ENCODE measurements around the gene CD28. TPM values are rescaled to one million over a fixed set of nuclear protein-coding genes. Genes with fewer than 3 reads are reported as not detected.

Gene CD28
- total RNA-seq, 1 experiment from 2014 or later, result not detected

DNA sequence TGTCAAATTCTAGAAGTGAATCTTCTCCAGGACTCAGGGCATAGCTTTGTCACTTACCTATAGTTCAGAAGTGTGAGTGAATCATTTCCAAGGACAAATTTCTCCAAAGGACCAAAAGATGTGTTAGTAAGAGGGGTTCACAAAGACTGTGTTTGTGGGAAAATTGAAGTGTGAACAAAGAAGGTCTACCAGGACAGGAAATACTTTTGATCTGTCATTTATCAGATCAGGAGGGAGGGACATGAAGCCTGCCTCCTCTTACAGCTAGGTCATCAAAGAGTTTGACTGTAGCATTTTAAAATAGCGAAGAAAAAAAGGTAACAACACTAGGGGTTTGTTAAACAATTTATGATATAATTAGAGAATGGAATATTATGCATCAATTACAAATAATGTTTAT is 2.0 kb upstream of the CD28 start:
- no TSS peak for BruUV-seq (replicated peaks)
- no peaks in the 10 kb centered on the region for H3K27me3 Mint-ChIP-seq (ENCODE audit: insufficient read depth, unreplicated experiment)
- CTCF ChIA-PET, result interaction anchor here (1.1 kb wide), 1 partner anchor 14 kb away, joined by 3 read pairs; no protein-coding TSS in a partner anchor
- TF ChIP-seq, protein P1, sequence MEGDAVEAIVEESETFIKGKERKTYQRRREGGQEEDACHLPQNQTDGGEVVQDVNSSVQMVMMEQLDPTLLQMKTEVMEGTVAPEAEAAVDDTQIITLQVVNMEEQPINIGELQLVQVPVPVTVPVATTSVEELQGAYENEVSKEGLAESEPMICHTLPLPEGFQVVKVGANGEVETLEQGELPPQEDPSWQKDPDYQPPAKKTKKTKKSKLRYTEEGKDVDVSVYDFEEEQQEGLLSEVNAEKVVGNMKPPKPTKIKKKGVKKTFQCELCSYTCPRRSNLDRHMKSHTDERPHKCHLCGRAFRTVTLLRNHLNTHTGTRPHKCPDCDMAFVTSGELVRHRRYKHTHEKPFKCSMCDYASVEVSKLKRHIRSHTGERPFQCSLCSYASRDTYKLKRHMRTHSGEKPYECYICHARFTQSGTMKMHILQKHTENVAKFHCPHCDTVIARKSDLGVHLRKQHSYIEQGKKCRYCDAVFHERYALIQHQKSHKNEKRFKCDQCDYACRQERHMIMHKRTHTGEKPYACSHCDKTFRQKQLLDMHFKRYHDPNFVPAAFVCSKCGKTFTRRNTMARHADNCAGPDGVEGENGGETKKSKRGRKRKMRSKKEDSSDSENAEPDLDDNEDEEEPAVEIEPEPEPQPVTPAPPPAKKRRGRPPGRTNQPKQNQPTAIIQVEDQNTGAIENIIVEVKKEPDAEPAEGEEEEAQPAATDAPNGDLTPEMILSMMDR (IDR thresholded peaks at IDR 0.05; ENCODE audit: unreplicated experiment), result no peak
- H3K4me3 Mint-ChIP-seq (ENCODE audit: unreplicated experiment), result no peak overlapping the region
- POLR2A ChIA-PET, result interaction anchor here (0.7 to 1.0 kb wide), 2 partner anchors 26 to 88 kb away, joined by 3 to 4 read pairs; no protein-coding TSS in a partner anchor
- H3K4me1 Mint-ChIP-seq (ENCODE audit: insufficient read depth, unreplicated experiment), result no peaks in the 10 kb centered on the region
- no peak overlapping the region for H3K27ac Mint-ChIP-seq (ENCODE audit: low read depth, unreplicated experiment)
- no peaks in the 10 kb centered on the region for H3K36me3 Mint-ChIP-seq (ENCODE audit: insufficient read depth, unreplicated experiment)
- DNase-seq (ENCODE audit: unreplicated experiment), result no peak
- no peaks in the 10 kb centered on the region for H3K9me3 Mint-ChIP-seq (ENCODE audit: unreplicated experiment)
- intact Hi-C loops (cut with micrococcal nuclease), result no loop called here

DNA sequence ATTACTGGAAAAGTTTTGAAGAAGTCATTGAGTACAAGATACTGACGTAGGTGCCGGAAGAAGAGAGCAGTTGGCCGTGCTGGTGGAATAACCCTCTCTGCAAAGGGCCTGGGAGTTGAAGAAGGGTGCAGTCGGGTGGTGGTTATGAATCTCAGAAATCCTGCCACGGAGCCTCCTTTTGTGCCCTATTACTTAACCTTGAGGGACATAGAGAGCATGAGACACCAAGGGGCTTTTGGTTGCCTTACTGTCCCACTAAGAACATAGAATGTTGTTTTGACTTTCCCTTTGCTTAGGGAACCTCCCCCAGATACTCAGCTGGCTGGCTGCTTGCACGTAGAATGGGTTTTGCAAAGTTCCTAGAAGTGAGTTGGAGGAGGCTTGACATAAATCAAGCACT is 1.3 kb upstream of the CD28 start:
- CTCF ChIA-PET, result no interaction called here
- BruUV-seq (replicated peaks), result no TSS peak
- H3K27me3 Mint-ChIP-seq (ENCODE audit: insufficient read depth, unreplicated experiment), result no peaks in the 10 kb centered on the region
- DNase-seq (ENCODE audit: unreplicated experiment), result no peak
- H3K9me3 Mint-ChIP-seq (ENCODE audit: unreplicated experiment), result no peaks in the 10 kb centered on the region
- H3K4me1 Mint-ChIP-seq (ENCODE audit: insufficient read depth, unreplicated experiment), result no peaks in the 10 kb centered on the region
- H3K4me3 Mint-ChIP-seq (ENCODE audit: unreplicated experiment), result no peak overlapping the region
- no peaks in the 10 kb centered on the region for H3K36me3 Mint-ChIP-seq (ENCODE audit: insufficient read depth, unreplicated experiment)
- intact Hi-C loops (cut with micrococcal nuclease), result no loop called here
- TF ChIP-seq, protein P1 (IDR thresholded peaks at IDR 0.05; ENCODE audit: unreplicated experiment), result no peak
- POLR2A ChIA-PET, result interaction anchor here (1.0 kb wide), 1 partner anchor 27 kb away, joined by 3 read pairs; no protein-coding TSS in a partner anchor
- H3K27ac Mint-ChIP-seq (ENCODE audit: low read depth, unreplicated experiment), result no peak overlapping the region

DNA sequence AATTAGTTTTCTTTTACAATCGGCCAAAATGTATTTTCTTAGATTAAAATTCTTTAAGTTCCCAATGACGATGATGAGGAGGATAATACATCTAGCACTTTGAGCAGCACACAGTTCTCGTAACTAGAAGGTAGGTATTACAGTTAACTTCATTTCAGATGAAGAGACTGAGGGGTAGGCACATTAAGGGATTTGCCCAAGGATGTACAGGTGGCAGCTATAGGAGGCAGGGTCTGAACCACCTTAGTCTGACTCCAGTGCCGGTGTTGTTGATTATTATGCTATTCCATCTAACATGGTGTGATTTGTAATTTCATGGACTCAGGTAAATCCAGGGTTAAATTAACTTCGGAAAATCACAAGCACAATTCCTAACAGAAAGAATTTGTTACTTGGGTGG is 1.1 kb downstream of the CD28 start:
- ChIA-PET CTCF (interaction anchor here (0.6 to 1.5 kb wide), 3 partner anchors 10 to 223 kb away, joined by 3 to 5 read pairs (median 4); no protein-coding TSS in a partner anchor), POLR2A (interaction anchor here (1.1 kb wide), 2 partner anchors 12 to 19 kb away, joined by 3 to 4 read pairs; no protein-coding TSS in a partner anchor)
- Mint-ChIP-seq H3K4me1 (ENCODE audit: insufficient read depth, unreplicated experiment) (no peaks in the 10 kb centered on the region), H3K36me3 (ENCODE audit: insufficient read depth, unreplicated experiment) (no peaks in the 10 kb centered on the region), H3K27me3 (ENCODE audit: insufficient read depth, unreplicated experiment) (no peaks in the 10 kb centered on the region), H3K4me3 (ENCODE audit: unreplicated experiment) (no peak overlapping the region), H3K27ac (ENCODE audit: low read depth, unreplicated experiment) (no peak overlapping the region), H3K9me3 (ENCODE audit: unreplicated experiment) (no peaks in the 10 kb centered on the region)
- TF ChIP-seq, protein P1 (IDR thresholded peaks at IDR 0.05; ENCODE audit: unreplicated experiment), result no peak
- intact Hi-C loops (cut with micrococcal nuclease), result no loop called here
- no TSS peak for BruUV-seq (replicated peaks)
- DNase-seq (ENCODE audit: unreplicated experiment), result no peak

DNA sequence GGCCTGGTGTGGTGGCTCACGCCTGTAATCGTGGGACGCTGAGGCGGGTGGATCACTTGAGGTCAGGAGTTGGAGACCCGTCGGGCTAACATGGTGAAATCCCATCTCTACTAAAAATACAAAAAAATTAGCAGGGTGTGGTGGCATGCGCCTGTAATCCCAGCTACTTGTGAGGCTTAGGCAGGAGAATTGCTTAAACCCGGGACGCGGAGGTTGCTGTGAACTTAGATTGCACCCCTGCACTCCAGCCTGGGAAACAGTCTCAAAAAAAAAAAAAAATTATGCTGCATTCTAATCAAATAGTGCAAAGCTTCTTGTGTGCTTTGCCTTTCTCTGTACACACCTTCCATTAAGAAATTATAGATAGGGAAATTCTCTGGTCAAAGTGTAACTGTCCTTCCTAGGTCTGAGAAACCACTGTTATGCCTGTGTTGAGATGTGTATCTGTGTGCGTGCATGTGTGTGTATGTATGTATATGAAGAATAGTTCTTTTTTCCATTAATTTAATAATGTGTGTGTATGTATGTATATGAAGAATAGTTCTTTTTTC is 2.5 kb downstream of the CD28 start:
- H3K4me3 Mint-ChIP-seq (ENCODE audit: unreplicated experiment), result no peak overlapping the region
- ChIA-PET POLR2A (interaction anchor here (0.7 to 1.3 kb wide), 3 partner anchors 20 to 354 kb away, joined by 3 to 4 read pairs (median 3); no protein-coding TSS in a partner anchor), CTCF (no interaction called here)
- no peaks in the 10 kb centered on the region for H3K4me1 Mint-ChIP-seq (ENCODE audit: insufficient read depth, unreplicated experiment)
- H3K36me3 Mint-ChIP-seq (ENCODE audit: insufficient read depth, unreplicated experiment), result no peaks in the 10 kb centered on the region
- TF ChIP-seq, protein P1 (IDR thresholded peaks at IDR 0.05; ENCODE audit: unreplicated experiment), result no peak
- H3K9me3 Mint-ChIP-seq (ENCODE audit: unreplicated experiment), result no peaks in the 10 kb centered on the region
- DNase-seq (ENCODE audit: unreplicated experiment), result no peak
- H3K27ac Mint-ChIP-seq (ENCODE audit: low read depth, unreplicated experiment), result no peak overlapping the region
- no peaks in the 10 kb centered on the region for H3K27me3 Mint-ChIP-seq (ENCODE audit: insufficient read depth, unreplicated experiment)
- BruUV-seq (replicated peaks), result no TSS peak
- intact Hi-C loops (cut with micrococcal nuclease), result no loop called here
